Immature natural killer cell (primary cell): Measurements from ENCODE around the gene SH3BGRL3. TPM values are rescaled to one million over a fixed set of nuclear protein-coding genes. Genes with fewer than 3 reads are reported as not detected.
A peak's percentile ranks its signal among the peaks of the same experiment; 100 is the strongest.
"Not testable (repeated sequence)": the region's sequence is repeated elsewhere in the genome, so short reads cannot be mapped to it uniquely, and the experiment has no call there.

ENCODE experiments used
- DNase-seq, 3 donors: peaks; one replicate each; pipeline ENCODE4 v3.0.0; 2022; ENCODE audit warnings: mixed read lengths in 1 of 3
- H3K27ac Mint-ChIP-seq, 6 donors: one replicate each; pipeline ENCODE4 v1.8.0; 2020; ENCODE audit warnings: mixed read lengths in 6 of 6, mild to moderate bottlenecking in 5 of 6, inconsistent platforms in 4 of 6, moderate library complexity in 3 of 6
- H3K27me3 Mint-ChIP-seq, 3 donors: one replicate each; pipeline ENCODE4 v1.8.0; 2020 to 2021; ENCODE audit warnings: low read depth in 3 of 3, mild to moderate bottlenecking in 3 of 3, mixed read lengths in 3 of 3, moderate library complexity in 3 of 3, inconsistent platforms in 1 of 3
- H3K36me3 Mint-ChIP-seq, 3 donors: one replicate each; pipeline ENCODE4 v1.8.0; 2020; ENCODE audit warnings: mixed read lengths in 3 of 3, inconsistent platforms in 2 of 3, mild to moderate bottlenecking in 2 of 3
- H3K4me1 Mint-ChIP-seq, 2 donors: one replicate each; pipeline ENCODE4 v1.8.0; 2020; ENCODE audit warnings: inconsistent platforms in 2 of 2, mild to moderate bottlenecking in 2 of 2, mixed read lengths in 2 of 2, moderate library complexity in 1 of 2
- H3K4me3 Mint-ChIP-seq, 5 donors: one replicate each; pipeline ENCODE4 v1.8.0; 2020; ENCODE audit warnings: mild to moderate bottlenecking in 5 of 5, mixed read lengths in 5 of 5, inconsistent platforms in 3 of 5, moderate library complexity in 3 of 5
- H3K9me3 Mint-ChIP-seq, 6 donors: one replicate each; pipeline ENCODE4 v1.8.0; 2020; ENCODE audit warnings: mild to moderate bottlenecking in 6 of 6, mixed read lengths in 6 of 6, inconsistent platforms in 4 of 6, moderate library complexity in 3 of 6
- polyA plus RNA-seq, 3 donors: library from polyadenylated mRNA; unstranded; fragments of 300-500 nt; fragmentation: Illumina TruSeq; gene quantifications; one replicate each; pipeline ENCODE4 v1.2.3, GENCODE V29; 2021

The SH3BGRL3 gene
- polyA plus RNA-seq, 3 donors from 2014 or later: 1,203 to 2,040 (median 1,333) TPM

DNA sequence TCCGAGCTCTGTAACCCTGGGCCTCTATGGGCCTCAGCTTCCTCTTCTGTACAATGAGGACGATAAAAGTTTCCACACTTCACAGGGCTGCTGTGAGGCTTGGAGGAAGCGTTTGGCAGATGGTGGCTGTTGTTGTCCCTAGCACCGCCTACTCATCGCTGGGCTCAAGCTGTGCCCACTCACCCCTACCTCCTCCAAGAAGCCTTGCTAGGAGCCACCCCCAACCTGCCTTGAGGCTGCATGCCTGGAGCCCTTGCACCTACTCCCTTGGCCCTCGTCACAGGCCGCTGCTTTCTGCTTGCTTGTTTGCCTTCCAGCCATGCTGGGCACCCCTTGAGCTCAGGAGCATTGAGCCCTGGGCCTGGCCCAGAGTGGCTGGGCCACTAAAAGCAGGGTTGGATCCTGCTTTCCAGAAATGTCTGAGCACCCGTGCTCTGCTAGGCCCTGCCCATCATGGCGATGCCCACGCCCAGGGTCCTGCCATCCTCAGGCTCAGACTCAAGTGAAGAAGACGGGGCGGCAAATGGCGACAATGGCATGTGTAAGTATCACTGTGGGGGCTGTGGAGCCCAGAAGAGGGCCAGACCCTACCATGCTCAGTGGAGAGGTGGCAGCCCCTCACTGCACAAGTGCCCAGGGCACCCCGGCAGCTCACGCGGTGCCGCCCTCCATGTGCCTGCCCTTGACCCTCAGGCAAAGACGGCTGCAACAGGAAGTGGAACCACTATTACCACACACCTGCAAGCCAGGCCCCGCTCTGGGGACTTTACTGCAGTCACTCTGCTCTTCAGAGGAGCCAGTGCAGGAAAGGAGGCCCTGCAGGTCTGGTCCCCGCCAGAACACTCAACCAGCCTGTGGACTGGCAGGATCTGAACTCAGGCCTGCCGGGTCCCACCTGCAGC lies 9.5 kb downstream of the SH3BGRL3 start:
- DNase-seq: peak in 2 of 3 donors; percentile 51 to 53
- peak overlapping the region; percentile 92 to 99 (median 96) for H3K27ac Mint-ChIP-seq
- H3K9me3 Mint-ChIP-seq: no peaks in the 10 kb centered on the region
- H3K36me3 Mint-ChIP-seq: peaks cover 0 to 3% (median 0%) of the 10 kb centered on the region in 3 donors
- H3K4me3 Mint-ChIP-seq: peak overlapping the region; percentile 78 to 93 (median 83)
- peaks cover 1 to 8% (median 5%) of the 10 kb centered on the region in 3 donors for H3K27me3 Mint-ChIP-seq
- peaks cover 65 to 70% of the 10 kb centered on the region in 2 donors for H3K4me1 Mint-ChIP-seq

DNA sequence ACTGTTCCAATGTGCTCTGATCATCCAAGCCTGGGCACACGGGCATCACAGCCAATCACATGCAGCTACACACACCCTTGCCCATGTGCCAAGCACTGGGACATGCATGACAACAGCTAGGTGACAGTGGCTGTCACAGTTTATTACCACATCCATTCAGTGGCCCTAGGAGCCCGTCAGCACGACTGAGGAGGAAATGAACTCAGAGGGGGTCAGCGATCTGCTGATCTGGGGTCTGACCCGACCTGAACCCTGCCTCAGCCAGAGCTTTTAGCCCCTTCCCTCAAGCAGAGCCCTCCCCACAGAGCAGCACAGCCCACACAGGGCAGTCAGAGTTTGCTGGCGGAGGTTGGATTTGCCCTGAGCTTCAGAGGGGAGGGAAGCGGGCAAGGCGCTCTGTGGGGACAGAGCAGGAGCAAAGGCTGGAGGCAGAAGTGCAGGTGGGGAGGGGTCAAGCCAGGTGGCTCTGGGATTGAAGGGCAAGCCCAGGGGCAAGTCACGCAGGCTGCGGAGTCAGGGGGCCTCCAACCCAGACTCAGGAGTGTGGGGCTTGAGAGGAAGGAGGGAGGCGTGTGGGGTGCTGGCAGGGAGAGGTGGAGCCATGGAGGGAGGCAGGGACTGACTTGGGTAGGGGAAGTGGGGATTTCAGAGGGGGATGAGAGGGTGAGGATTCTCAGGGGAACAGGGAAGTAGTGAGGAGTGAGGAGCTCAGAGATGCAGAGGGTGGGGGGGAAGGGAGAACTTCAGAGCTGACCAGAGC lies 10.4 kb downstream of the SH3BGRL3 start:
- Mint-ChIP-seq H3K4me1 (peaks cover 56 to 61% of the 10 kb centered on the region in 2 donors), H3K27ac (peak overlapping the region; percentile 92 to 99 (median 96)), H3K36me3 (peaks cover 0 to 3% (median 0%) of the 10 kb centered on the region in 3 donors), H3K27me3 (peaks cover 4 to 6% (median 6%) of the 10 kb centered on the region in 3 donors), H3K4me3 (peak overlapping the region; percentile 44 to 91 (median 78)), H3K9me3 (no peaks in the 10 kb centered on the region)
- peak; percentile 42 to 57 (median 52) for DNase-seq

DNA sequence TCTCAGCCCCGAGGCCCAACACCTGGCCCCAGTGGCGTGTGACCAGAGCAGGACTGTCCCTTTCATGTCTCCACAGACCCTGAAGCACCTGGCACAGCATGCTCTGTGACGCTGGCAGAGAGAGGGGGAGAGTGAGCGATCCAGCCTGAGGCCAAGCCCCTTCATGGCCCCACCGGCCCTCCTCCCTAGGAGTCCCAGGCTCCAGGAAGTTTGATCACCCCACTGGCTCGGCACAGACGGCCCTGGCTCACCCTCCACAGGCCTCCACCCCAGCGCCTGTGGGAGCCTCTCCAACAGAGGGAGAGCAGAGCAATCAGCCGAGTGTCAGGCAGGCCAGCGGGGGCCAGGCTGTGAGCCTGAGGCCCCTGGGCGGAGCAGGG lies 11.0 kb downstream of the SH3BGRL3 start:
- Mint-ChIP-seq H3K36me3 (peaks cover 0 to 3% (median 0%) of the 10 kb centered on the region in 3 donors), H3K9me3 (no peaks in the 10 kb centered on the region), H3K4me3 (peak overlapping the region in 2 of 5 donors; percentile 24), H3K4me1 (peaks cover 50 to 55% of the 10 kb centered on the region in 2 donors), H3K27ac (peak overlapping the region in 4 of 6 donors; percentile 80 to 99 (median 96)), H3K27me3 (peaks cover 4 to 6% (median 6%) of the 10 kb centered on the region in 3 donors)
- no peak for DNase-seq

DNA sequence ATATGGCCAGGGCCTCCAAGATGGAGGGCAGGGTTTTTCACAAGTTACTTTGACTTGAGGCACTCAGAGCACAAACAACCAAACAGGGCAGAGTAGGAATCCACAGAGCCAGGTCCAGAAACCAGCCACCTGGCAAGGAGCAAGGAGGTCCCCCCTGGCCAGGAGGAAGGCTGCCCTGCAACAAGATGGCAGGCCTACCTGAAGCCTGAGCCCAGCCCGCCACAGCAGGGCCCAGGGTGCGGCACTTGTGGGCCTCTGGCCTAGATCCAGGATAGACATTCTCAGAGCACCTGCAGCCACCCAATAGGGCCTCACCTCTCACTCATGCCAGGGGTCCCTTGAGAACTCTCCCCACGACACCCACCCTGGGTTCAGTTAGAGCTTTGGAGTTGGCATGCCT lies 11.5 kb downstream of the SH3BGRL3 start:
- peaks cover 45 to 50% of the 10 kb centered on the region in 2 donors for H3K4me1 Mint-ChIP-seq
- peak overlapping the region in 1 of 5 donors; percentile 46 for H3K4me3 Mint-ChIP-seq
- no peak for DNase-seq
- peaks cover 4 to 6% (median 6%) of the 10 kb centered on the region in 3 donors for H3K27me3 Mint-ChIP-seq
- H3K9me3 Mint-ChIP-seq: no peaks in the 10 kb centered on the region
- peak overlapping the region in 4 of 6 donors; percentile 30 to 83 (median 68) for H3K27ac Mint-ChIP-seq
- H3K36me3 Mint-ChIP-seq: peaks cover 0 to 3% (median 0%) of the 10 kb centered on the region in 3 donors

DNA sequence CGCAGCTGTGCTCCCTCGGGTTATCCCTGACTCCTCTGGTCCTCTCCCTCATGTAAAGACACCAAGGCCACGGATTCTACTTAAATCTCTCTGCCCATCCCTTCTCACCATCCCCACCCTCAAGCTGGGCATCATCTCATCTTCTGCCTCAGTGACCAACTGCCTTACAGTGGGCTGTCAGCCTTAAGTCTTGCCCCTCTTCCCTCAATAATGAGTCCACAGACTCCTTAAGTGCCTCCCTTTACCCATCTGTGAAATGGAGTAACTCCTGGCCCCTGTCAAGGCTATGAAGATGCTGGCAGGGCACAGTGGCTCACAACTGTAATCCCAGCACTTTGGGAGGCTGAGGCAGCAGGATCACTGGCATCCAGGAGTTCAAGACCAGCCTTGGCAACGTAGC lies 12.1 kb downstream of the SH3BGRL3 start:
- H3K4me3 Mint-ChIP-seq: peak overlapping the region in 2 of 5 donors; percentile 10 to 46
- no peak for DNase-seq

DNA sequence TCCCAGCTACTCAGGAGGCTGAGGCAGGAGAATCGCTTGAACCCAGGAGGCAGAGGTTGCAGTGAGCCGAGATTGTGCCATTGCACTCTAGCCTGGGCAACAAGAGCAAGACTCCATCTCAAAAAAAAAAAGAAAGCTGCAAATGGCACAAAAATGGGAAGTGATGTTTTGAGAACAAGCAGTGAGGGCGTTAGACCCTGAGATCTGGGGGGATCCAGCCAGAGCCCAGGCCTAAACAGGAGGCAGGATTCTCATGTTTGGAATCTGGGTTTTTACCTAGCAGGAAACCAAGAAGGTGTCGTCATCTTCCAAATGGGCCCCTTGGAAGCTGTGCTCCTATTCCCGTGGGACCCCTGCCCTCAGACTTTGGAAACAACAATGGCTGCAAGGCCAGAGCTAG lies 12.8 kb downstream of the SH3BGRL3 start:
- H3K36me3 Mint-ChIP-seq, H3K4me3 Mint-ChIP-seq, H3K9me3 Mint-ChIP-seq, H3K27me3 Mint-ChIP-seq, DNase-seq: not testable (repeated sequence)
- Mint-ChIP-seq H3K27ac (peak overlapping the region in 2 of 6 donors; percentile 40 to 45), H3K4me1 (peaks cover 32 to 37% of the 10 kb centered on the region in 2 donors)

More for the DNA sequence above, 12.1 kb downstream of the SH3BGRL3 start:
- Mint-ChIP-seq H3K27ac (peak overlapping the region; percentile 28 to 83 (median 64)), H3K27me3 (peaks cover 4 to 6% (median 4%) of the 10 kb centered on the region in 3 donors), H3K36me3 (peaks cover 0 to 3% (median 0%) of the 10 kb centered on the region in 3 donors), H3K9me3 (no peaks in the 10 kb centered on the region), H3K4me1 (peaks cover 39 to 45% of the 10 kb centered on the region in 2 donors)

DNA sequence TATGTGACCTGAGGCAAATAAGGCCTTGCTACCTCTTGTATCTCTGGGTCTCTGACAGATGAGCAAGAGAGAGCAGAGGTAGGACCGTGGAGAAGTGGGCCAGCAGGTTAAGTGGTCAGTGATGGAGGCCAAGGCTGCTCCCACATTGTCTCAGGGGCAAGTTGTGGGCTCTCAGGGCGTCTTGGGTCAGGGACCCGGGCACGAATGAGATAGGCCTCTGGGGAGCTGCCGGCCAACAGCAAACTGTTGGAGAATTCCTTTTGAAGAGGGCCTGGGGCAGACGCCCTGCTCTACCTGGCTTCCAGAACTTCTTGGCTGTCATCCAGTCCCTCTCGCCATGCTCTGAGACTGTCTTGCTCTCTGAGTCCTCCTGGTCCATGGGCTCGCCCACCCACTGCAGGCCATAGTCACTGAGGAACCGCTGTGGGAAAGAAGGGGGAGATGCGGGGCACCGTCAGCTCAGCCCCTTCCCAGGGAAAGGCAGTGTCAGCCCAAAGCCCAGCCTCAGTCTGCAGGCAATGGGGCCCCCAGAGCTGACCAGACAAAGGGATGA lies 14.1 kb downstream of the SH3BGRL3 start:
- Mint-ChIP-seq H3K27me3 (peaks cover 2 to 6% (median 4%) of the 10 kb centered on the region in 3 donors), H3K9me3 (no peaks in the 10 kb centered on the region), H3K36me3 (peaks cover 0 to 3% (median 0%) of the 10 kb centered on the region in 3 donors), H3K27ac (no peak overlapping the region), H3K4me3 (no peak overlapping the region), H3K4me1 (peaks cover 19 to 24% of the 10 kb centered on the region in 2 donors)
- no peak for DNase-seq

DNA sequence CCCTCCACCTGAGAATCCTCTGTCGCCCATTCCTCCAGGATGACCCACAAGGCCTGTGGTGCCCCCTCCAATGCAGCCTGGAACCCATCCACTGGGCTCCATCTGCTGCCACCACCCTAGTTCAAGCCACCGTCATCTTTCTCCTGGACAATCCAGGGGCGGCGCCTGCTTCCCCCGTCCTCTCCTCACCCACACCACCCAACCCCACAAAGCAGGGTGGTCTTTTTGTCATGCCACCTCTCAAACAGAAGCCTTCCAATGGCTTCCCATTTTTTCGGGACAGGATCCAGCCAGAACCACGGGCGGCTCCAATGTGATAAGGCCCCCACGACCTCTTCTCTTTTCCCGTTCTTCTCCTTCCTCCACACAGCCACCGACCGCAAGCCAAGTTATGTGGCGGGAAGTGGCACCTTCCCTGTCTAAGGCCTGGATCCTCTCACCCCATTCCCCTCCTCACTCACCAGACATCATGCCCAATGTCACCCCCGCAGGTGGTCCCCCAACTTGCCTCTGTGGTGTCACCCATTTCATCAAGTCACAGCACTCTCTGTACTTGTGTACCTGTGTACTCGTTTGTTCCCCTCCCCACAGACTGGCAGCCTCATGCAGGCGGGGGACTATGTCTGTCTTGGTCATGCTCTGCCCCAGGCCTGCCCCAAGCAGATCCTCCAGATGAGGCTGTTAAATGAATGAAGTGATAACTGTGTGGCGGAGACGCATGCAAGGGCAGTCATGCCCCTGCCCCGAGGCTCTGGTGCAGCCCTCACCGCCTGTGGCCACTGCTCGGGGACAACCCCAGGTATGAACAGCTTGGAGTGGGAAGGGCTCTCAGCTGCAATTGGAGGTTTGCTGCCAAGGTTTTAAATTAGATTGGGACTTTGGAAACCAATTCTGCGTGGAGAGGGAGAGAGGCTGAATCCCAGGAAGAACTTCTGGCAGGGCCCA lies 15.6 kb downstream of the SH3BGRL3 start:
- DNase-seq: no peak
- Mint-ChIP-seq H3K9me3 (no peaks in the 10 kb centered on the region), H3K27me3 (peaks cover 2 to 6% (median 4%) of the 10 kb centered on the region in 3 donors), H3K36me3 (peaks cover 0 to 3% (median 3%) of the 10 kb centered on the region in 3 donors), H3K27ac (peak overlapping the region in 1 of 6 donors; percentile 8), H3K4me3 (no peak overlapping the region), H3K4me1 (peaks cover 4 to 11% of the 10 kb centered on the region in 2 donors)

DNA sequence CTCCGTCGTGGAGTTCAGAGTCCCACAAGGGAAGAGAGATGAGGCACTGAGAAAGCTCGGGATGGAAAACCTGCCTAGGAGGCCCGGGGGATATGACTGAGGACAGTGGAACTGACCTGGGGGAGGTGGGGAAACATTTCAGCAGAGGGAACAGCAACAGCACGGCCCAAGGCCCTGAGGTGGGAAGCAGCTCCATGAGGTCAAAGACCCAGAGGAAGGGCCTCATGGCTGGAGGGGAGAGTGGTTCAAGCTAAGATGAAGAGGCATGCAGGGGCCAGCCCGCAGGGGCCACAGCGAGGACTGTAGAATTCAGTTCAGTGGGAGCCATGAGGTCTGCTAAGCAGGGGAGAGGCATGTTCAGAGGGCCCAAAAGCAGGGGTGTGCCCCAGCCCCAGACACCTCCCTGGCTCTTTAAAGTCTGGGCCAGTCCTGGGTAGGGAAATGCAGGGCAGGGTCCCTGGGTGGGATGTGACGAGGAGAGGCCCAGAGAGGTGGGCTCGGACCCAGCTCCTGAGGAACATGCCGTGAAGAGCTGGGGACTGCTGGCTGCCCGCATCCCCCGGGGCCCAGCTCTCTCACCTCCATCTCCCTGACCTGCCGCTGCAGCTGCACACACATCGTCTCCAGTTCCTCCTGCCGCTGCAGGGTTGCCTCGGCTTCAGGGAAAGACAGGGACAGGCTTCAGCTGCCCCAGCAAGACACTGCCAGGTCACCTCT lies 16.6 kb downstream of the SH3BGRL3 start:
- no peak overlapping the region for H3K4me3 Mint-ChIP-seq
- peak overlapping the region in 2 of 6 donors; percentile 40 to 45 for H3K27ac Mint-ChIP-seq
- no peak for DNase-seq
- H3K4me1 Mint-ChIP-seq: peaks cover 0 to 7% of the 10 kb centered on the region in 2 donors
- peaks cover 2 to 6% (median 3%) of the 10 kb centered on the region in 3 donors for H3K27me3 Mint-ChIP-seq
- peaks cover 0 to 3% (median 3%) of the 10 kb centered on the region in 3 donors for H3K36me3 Mint-ChIP-seq
- H3K9me3 Mint-ChIP-seq: no peaks in the 10 kb centered on the region

DNA sequence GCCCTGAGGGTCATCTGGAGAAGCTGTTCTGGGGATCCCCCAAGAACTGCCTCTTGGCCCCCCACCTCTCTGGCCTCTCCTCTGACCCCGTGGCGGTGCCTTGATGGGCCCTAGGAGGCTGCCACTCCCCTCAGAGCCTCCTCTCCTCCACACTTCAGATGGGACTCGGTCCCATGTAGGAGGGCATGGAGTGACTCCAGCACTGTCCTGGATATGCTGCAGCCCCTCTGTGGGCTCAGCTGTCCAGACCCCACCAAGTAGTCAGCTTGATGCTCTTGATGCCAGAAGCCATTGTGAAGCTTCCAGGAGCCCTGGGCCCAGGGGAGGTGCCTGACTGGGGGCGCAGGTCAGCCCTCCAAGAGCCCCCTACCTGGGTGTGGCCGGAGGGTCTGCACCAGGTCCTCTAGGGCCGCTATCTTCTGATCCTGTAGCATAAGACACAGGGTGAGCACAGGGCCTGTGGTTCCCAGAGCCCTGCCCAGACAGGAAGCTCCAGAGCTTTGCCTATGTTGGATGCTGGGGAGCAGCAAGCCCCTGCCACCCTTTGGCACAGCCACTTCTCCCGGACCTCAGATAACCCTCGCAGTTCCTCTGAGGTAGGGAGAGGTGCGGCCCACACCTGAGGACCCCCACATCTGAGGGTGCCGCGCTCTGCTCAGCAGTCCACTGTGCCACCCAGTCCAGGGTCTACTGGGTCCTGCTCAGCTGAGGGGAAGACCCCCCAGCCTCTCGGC lies 17.3 kb downstream of the SH3BGRL3 start:
- Mint-ChIP-seq H3K36me3 (peaks cover 0 to 3% (median 3%) of the 10 kb centered on the region in 3 donors), H3K4me3 (no peak overlapping the region), H3K27me3 (peaks cover 2 to 6% (median 3%) of the 10 kb centered on the region in 3 donors), H3K27ac (no peak overlapping the region), H3K4me1 (peaks cover 0 to 2% of the 10 kb centered on the region in 2 donors), H3K9me3 (no peaks in the 10 kb centered on the region)
- no peak for DNase-seq

DNA sequence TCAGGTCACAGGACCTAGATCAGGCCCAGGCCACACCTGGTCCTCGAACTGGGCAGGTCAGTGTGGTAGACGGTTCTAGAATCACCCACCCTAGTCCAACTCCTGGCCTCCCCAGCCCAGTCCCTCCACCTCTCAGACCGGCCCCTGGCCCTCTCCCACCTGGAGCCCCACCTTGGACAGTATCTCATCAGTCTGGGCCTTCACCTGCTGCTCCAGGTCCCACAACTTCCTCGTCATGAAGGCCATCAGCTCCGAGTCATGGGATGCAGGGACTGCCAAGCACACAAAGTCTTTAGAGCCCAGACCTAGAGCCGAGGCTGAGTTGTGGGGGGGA lies 17.9 kb downstream of the SH3BGRL3 start:
- H3K4me3 Mint-ChIP-seq: no peak overlapping the region
- H3K4me1 Mint-ChIP-seq: peaks cover 0 to 2% of the 10 kb centered on the region in 2 donors
- H3K27ac Mint-ChIP-seq: no peak overlapping the region
- no peaks in the 10 kb centered on the region for H3K9me3 Mint-ChIP-seq
- H3K36me3 Mint-ChIP-seq: peaks cover 0 to 3% (median 3%) of the 10 kb centered on the region in 3 donors
- peaks cover 2 to 3% (median 3%) of the 10 kb centered on the region in 3 donors for H3K27me3 Mint-ChIP-seq
- DNase-seq: no peak
